C4-2B (cell line): ENCODE results near the gene METTL13.

Experiments used
- H3K27ac ChIP-seq: fragments of 450-650 bp; 2 replicates; pipeline ENCODE4 v1.5.1; 2017
- ZFX ChIP-seq: fragments of 450-650 bp; IDR thresholded peaks from 2 replicates; pipeline ENCODE4 v1.6.1; 2017
- TF ChIP-seq, protein P1 (sequence below): fragments of 450-650 bp; conservative IDR thresholded peaks from 2 replicates; pipeline ENCODE4 v1.5.1; 2017; ENCODE audit warnings: mild to moderate bottlenecking

Gene METTL13

DNA sequence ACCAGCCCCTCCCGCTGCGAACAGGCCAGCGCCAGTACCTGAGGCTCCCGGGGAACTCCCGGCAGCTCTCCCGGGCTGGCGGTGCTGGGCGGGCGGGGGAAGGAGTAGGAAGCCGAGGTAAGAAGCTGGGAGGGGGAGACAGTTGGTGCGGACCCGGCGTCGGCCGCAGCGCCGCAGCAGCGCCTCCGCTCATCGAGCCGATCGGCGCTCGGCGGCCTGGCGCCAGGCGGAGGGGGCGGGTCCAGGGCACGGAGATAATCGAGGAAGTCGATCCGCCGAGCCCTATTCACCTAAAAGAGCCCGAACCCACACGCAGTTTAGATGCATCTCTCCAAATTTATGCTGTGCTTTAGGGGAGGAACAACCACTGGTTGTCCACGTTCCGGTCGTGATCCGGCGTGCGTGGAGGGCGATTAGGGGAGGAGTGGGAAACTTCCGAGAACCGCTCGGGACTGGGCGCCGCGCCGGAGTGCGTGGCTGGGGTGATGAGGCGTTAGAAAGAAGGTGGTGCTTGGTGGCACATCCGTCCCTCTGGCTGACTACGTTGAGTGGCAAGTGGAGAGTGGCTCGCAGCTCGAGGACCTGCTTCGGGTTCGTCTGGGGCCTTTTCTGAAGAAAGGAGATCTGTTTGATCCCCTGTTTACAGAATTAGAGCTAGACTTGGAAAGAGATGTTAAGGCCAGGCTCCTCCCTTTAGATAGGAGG is 39.4 kb upstream of the METTL13 start, which contains the start of gene VAMP4:
TSS of gene VAMP4 (minus strand) at position 194 of the 705 bp plus-strand sequence. CDS start 3,651 bp downstream, outside the sequence.
- TF ChIP-seq ZFX = peak; percentile 64
- TF ChIP-seq, protein P1, sequence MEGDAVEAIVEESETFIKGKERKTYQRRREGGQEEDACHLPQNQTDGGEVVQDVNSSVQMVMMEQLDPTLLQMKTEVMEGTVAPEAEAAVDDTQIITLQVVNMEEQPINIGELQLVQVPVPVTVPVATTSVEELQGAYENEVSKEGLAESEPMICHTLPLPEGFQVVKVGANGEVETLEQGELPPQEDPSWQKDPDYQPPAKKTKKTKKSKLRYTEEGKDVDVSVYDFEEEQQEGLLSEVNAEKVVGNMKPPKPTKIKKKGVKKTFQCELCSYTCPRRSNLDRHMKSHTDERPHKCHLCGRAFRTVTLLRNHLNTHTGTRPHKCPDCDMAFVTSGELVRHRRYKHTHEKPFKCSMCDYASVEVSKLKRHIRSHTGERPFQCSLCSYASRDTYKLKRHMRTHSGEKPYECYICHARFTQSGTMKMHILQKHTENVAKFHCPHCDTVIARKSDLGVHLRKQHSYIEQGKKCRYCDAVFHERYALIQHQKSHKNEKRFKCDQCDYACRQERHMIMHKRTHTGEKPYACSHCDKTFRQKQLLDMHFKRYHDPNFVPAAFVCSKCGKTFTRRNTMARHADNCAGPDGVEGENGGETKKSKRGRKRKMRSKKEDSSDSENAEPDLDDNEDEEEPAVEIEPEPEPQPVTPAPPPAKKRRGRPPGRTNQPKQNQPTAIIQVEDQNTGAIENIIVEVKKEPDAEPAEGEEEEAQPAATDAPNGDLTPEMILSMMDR = no peak
- peak within 1 kb of the TSS; percentile 86 for H3K27ac ChIP-seq

DNA sequence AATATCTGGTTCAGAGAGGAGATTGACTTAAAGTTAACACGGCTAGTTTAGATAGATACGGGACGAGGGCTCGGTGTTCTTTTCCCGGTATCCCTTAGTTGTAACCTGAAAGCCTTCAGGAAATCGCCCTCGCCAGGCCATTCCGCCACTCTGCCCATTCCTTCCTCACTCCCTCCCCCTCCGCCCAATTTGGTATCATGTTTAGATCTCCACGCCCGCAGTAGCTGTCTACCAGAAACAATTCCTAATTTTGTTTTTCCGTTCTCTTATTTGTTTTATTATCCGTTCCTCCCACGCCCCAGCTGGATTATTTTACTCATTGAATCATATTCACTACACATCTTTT is 38.9 kb upstream of the METTL13 start:
- TF ChIP-seq, protein P1 = no peak
- TF ChIP-seq ZFX = no peak

DNA sequence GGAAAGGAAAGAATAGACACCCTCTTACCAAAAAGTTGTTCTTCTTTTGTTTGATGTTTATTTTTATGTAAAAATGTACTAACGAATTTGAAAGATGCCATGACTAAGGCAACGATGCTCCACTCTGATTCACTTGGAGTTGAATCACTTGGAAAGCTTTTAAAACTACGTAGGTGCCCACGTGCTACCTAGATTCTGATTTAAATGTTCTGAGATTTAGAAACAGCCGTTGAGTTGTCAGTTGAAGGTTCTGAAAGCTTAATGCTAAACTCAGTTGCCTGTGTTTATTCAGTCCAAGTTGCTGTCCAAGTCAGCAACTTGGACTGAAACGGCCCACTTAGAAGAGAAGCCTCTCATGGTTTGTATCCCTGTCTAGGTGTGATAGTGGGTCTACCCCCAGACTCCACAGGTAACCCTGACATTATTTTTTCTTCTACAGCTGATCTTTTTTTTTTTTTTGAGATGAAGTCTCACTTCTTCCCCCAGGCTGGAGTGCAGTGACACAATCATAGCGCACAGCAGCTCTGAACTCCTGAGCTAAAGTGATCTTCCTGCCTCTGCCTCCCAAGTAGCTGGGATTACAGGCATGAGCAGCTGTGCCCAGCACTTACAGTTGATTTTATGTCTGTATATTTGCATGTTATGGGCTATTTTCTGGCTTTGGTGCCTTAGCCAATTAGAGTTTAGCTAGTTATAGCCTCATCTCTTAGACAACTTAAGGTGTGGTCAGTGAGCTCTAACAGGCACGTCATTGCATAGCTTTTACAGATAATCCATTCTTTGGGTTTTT is 38.2 kb upstream of the METTL13 start:
- TF ChIP-seq ZFX = no peak
- TF ChIP-seq, protein P1 = no peak
- peak overlapping the region; percentile 35; the same call in 1 of the 2 replicates for H3K27ac ChIP-seq

More for the DNA sequence above, 38.9 kb upstream of the METTL13 start:
- peak overlapping the region; percentile 86 for H3K27ac ChIP-seq

DNA sequence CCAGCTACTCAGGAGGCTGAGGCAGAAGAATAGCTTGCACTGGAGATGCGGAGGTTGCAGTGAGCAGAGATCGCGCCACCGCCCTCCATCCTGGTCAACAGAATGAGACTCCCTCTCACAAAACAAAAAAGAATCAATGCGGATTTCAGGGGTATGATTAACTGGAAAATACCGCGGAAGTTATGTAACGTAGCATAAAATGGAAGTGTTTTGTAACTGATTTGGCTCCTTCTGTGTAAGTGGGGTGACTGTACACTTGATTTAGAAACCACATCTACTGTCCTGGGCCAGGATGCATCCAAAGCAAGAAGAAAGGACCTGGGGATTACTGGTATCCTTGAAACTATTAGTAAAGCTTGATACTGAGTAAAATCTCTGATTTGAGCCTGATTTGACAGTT is 36.5 kb upstream of the METTL13 start:
- no peak for TF ChIP-seq ZFX
- TF ChIP-seq, protein P1 = no peak
- no peak overlapping the region for H3K27ac ChIP-seq

DNA sequence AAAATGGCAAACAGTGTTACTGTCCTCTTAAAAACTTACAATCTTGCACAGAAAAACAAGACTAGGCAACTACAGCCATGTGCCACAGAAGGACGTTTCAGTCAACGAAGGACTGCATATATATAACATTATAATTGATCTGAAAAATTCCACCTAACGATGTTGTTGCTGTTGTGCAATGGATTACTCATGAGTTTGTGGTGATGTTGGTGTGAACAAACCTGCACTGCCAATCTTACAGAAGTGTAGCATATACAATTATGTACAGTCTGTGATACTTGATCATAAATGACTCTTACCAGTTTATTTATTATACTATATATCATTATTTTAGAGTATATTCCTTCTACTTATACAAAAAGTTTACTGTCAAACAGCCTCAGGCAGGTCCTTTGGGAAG is 32.8 kb upstream of the METTL13 start:
- TF ChIP-seq, protein P1 = no peak
- no peak for TF ChIP-seq ZFX
- no peak overlapping the region for H3K27ac ChIP-seq

DNA sequence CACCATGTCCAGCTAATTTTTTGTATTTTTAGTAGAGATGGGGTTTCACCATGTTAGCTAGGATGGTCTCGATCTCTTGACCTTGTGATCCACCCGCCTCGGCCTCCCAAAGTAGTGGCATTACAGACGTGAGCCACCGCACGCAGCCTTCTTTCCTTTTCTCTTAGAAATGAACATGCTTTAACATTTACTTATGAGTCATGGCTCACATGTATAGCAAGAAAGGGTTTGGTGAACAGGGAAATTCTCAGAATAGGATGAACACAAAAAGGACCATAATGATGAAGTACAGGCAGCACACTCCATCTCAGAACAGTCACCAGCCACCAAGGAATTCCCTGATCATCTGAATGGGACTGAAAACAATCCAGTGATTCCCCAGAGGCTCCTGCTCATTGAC is 30.2 kb upstream of the METTL13 start:
- TF ChIP-seq ZFX = no peak
- TF ChIP-seq, protein P1 = no peak

DNA sequence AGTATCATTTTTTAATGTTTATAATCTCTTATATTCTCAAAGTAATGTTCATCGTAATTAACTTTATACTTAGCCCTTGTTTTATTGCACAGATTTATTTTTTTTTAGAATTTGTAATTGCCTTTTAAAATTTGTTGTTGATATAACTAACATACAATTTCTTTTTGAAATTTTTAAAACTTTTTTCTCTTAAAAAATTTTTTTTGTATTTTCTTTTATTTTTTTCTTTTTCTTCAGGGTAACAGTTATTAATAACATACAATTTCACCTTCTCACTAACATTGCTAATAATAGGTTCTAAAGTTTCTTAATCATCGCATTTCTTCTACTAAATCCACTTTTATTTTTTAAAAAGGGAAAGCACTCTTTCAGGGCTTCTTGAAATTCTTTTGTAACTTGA is 28.3 kb upstream of the METTL13 start:
- H3K27ac ChIP-seq = no peak overlapping the region
- TF ChIP-seq, protein P1 = no peak
- no peak for TF ChIP-seq ZFX

More for the DNA sequence above, 30.2 kb upstream of the METTL13 start:
- H3K27ac ChIP-seq = no peak overlapping the region
